HepG2 (cell line): ENCODE measurements around the gene ABCF1. TPM values are rescaled to one million over a fixed set of nuclear protein-coding genes. Genes with fewer than 3 reads are reported as not detected.

Experiments
- BHLHE40 ChIP-seq: IDR thresholded peaks from 2 replicates; pipeline ENCODE4 v1.6.1; 2011; ENCODE audit warnings: low read length, improper control_type of control experiment
- HHEX ChIP-seq: IDR thresholded peaks from 2 replicates; pipeline ENCODE4 v1.6.1; 2016; ENCODE audit warnings: control low read depth
- MXI1 ChIP-seq: IDR thresholded peaks from 3 replicates; pipeline ENCODE4 v1.6.1; 2012; ENCODE audit warnings: low read depth, low read length, inconsistent platforms, borderline replicate concordance
- NONO ChIP-seq, 2 experiments: fragments of 450-650 bp in 1 of 2; sonication (generic) in 1 of 2; formaldehyde crosslinking in 1 of 2; IDR thresholded peaks in 1 of 2; conservative IDR thresholded peaks in 1 of 2; 2 replicates each; pipeline versions ENCODE4 v1.6.1 to v1.8.0; 2017 to 2022; ENCODE audit warnings: mild to moderate bottlenecking in 1 of 2, missing genetic modification reagents in 1 of 2, moderate library complexity in 1 of 2
- PRPF4 ChIP-seq: fragments of 200-400 bp; formaldehyde crosslinking; IDR thresholded peaks from 2 replicates; pipeline ENCODE4 v1.6.1; 2016; ENCODE audit warnings: low read length, low read depth; ENCODE audit not compliant: poor library complexity, severe bottlenecking
- SMARCE1 ChIP-seq: fragments of 450-650 bp; IDR thresholded peaks from 2 replicates; pipeline ENCODE4 v1.6.1; 2017; ENCODE audit warnings: borderline replicate concordance
- STAT5B ChIP-seq: sonication (generic); formaldehyde crosslinking; IDR thresholded peaks from 2 replicates; pipeline ENCODE4 v1.4.0; 2020; ENCODE audit warnings: missing genetic modification reagents
- XBP1 ChIP-seq: sonication (generic); formaldehyde crosslinking; IDR thresholded peaks from 2 replicates; pipeline ENCODE4 v1.5.0; 2020; ENCODE audit warnings: missing genetic modification reagents
- YEATS2 ChIP-seq: sonication (generic); formaldehyde crosslinking; IDR thresholded peaks from 2 replicates; pipeline ENCODE4 v1.4.0; 2020; ENCODE audit warnings: missing genetic modification reagents, borderline replicate concordance
- ZFP37 ChIP-seq: sonication (generic); formaldehyde crosslinking; IDR thresholded peaks from 2 replicates; pipeline ENCODE4 v1.4.0; 2020; ENCODE audit warnings: missing genetic modification reagents, borderline replicate concordance
- ZFP90 ChIP-seq: sonication (generic); formaldehyde crosslinking; IDR thresholded peaks from 2 replicates; pipeline ENCODE4 v1.8.0; 2022; ENCODE audit warnings: missing genetic modification reagents, mild to moderate bottlenecking, inconsistent platforms, borderline replicate concordance
- ZNF670 ChIP-seq: sonication (generic); formaldehyde crosslinking; IDR thresholded peaks from 2 replicates; pipeline ENCODE4 v1.8.0; 2022; ENCODE audit warnings: mild to moderate bottlenecking, missing genetic modification reagents, borderline replicate concordance
- ZNF766 ChIP-seq: sonication (generic); formaldehyde crosslinking; IDR thresholded peaks from 2 replicates; pipeline ENCODE4 v1.5.0; 2020; ENCODE audit warnings: missing genetic modification reagents, borderline replicate concordance
- polyA plus RNA-seq, 8 experiments: library from polyadenylated mRNA; depleted of rRNA in 3 of 8; stranded (reverse) in 7 of 8; unstranded in 1 of 8; fragments of >200 nt; fragmentation: Illumina TruSeq in 4 of 8; extraction: Trizol in 4 of 8; gene quantifications; 2 replicates each; pipeline versions ENCODE4 v1.2.1 to v1.2.3, GENCODE V29; 2011 to 2016; ENCODE audit warnings: low read depth in 4 of 8, missing spikeins in 1 of 8, mixed read lengths in 1 of 8; ENCODE audit not compliant: insufficient read depth in 1 of 8
- total RNA-seq, 5 experiments: library from RNA; depleted of rRNA; stranded (reverse); fragments of >200 nt; fragmentation: Illumina TruSeq; extraction: Trizol; gene quantifications; 2 replicates each; pipeline ENCODE4 v1.2.3, GENCODE V29; 2016; ENCODE audit warnings: low read depth in 1 of 5
- TF ChIP-seq, protein P1 (sequence below): sonication (generic); formaldehyde crosslinking; IDR thresholded peaks from one replicate; pipeline ENCODE4 v1.5.1; 2020; ENCODE audit warnings: mild to moderate bottlenecking, missing genetic modification reagents; ENCODE audit errors: not compliant biosample characterization
- TF ChIP-seq, protein P2 (sequence below): sonication (generic); formaldehyde crosslinking; IDR thresholded peaks from 2 replicates; pipeline ENCODE4 v1.4.0; 2020; ENCODE audit warnings: missing genetic modification reagents
- TF ChIP-seq, protein P3 (sequence below): sonication (generic); formaldehyde crosslinking; IDR thresholded peaks from 2 replicates; pipeline ENCODE4 v1.5.0; 2020; ENCODE audit warnings: mild to moderate bottlenecking, missing genetic modification reagents, borderline replicate concordance

ABCF1 gene
- total and polyA plus RNA-seq, 2 of the 13 experiments (the other 11 are each of a cell fraction or from before 2014, with no cell fraction given), result 25.4 to 98.9 TPM

DNA sequence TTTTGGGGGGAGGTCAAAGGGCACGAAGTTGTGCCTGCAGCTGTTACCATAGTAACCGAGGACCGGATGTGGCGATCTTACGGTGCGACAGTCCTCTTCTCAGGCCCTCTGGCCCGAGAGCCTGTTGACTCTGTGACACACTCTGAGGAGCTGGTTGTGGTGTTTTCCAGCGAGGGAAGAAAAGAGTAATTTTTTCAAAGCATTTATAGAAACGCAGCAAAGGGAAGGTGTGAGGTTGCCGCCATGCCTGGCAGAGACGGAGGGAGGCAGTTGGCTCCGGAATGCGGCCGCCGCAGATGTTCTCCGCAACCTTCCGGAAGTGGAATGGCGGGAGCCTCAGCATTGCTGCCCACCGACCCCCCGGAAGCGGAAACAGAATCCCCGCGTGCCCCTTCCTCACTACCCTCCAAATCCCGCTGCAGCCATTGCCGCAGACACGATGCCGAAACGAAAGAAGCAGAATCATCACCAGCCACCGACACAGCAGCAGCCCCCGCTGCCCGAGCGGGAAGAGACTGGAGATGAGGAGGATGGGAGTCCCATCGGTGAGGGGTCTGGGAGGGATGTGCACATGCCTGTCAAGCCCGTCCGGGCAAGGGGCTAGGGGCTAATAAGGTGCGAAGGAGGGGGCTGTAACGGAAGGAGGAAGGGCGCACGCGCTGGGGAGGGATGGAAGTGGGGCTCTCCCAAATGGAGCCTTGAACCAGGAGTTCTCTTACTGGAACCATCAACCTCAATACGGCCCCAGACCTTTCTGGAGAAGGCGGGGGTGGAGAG is 14.1 kb upstream of the ABCF1 start, which contains the start of gene PRR3 (continued):
- TF ChIP-seq ZNF670 (peak; percentile 92), NONO (IDR thresholded peaks at IDR 0.05) (no peak), NONO (CRISPR knock-in tag; conservative IDR thresholded peaks at IDR 0.05) (peak; percentile 92; the same call in 1 of the 2 replicates), ZFP37 (CRISPR knock-in tag) (peak; percentile 81), ZFP90 (CRISPR knock-in tag) (peak; percentile 61; the same call in 1 of the 2 replicates), PRPF4 (no peak), HHEX (CRISPR knock-in tag) (no peak), STAT5B (CRISPR knock-in tag) (no peak; the same call in 1 of the 2 replicates), ZNF766 (CRISPR knock-in tag) (no peak; the same call in 1 of the 2 replicates), MXI1 (peak; percentile 79; the same call in 2 of the 3 replicates), YEATS2 (CRISPR knock-in tag) (peak; percentile 94), XBP1 (CRISPR knock-in tag) (0 out of 2 replicates have a peak, but pooled peaks have one; percentile 25), BHLHE40 (no peak; the same call in 1 of the 2 replicates), SMARCE1 (no peak)
- TF ChIP-seq, protein P1, sequence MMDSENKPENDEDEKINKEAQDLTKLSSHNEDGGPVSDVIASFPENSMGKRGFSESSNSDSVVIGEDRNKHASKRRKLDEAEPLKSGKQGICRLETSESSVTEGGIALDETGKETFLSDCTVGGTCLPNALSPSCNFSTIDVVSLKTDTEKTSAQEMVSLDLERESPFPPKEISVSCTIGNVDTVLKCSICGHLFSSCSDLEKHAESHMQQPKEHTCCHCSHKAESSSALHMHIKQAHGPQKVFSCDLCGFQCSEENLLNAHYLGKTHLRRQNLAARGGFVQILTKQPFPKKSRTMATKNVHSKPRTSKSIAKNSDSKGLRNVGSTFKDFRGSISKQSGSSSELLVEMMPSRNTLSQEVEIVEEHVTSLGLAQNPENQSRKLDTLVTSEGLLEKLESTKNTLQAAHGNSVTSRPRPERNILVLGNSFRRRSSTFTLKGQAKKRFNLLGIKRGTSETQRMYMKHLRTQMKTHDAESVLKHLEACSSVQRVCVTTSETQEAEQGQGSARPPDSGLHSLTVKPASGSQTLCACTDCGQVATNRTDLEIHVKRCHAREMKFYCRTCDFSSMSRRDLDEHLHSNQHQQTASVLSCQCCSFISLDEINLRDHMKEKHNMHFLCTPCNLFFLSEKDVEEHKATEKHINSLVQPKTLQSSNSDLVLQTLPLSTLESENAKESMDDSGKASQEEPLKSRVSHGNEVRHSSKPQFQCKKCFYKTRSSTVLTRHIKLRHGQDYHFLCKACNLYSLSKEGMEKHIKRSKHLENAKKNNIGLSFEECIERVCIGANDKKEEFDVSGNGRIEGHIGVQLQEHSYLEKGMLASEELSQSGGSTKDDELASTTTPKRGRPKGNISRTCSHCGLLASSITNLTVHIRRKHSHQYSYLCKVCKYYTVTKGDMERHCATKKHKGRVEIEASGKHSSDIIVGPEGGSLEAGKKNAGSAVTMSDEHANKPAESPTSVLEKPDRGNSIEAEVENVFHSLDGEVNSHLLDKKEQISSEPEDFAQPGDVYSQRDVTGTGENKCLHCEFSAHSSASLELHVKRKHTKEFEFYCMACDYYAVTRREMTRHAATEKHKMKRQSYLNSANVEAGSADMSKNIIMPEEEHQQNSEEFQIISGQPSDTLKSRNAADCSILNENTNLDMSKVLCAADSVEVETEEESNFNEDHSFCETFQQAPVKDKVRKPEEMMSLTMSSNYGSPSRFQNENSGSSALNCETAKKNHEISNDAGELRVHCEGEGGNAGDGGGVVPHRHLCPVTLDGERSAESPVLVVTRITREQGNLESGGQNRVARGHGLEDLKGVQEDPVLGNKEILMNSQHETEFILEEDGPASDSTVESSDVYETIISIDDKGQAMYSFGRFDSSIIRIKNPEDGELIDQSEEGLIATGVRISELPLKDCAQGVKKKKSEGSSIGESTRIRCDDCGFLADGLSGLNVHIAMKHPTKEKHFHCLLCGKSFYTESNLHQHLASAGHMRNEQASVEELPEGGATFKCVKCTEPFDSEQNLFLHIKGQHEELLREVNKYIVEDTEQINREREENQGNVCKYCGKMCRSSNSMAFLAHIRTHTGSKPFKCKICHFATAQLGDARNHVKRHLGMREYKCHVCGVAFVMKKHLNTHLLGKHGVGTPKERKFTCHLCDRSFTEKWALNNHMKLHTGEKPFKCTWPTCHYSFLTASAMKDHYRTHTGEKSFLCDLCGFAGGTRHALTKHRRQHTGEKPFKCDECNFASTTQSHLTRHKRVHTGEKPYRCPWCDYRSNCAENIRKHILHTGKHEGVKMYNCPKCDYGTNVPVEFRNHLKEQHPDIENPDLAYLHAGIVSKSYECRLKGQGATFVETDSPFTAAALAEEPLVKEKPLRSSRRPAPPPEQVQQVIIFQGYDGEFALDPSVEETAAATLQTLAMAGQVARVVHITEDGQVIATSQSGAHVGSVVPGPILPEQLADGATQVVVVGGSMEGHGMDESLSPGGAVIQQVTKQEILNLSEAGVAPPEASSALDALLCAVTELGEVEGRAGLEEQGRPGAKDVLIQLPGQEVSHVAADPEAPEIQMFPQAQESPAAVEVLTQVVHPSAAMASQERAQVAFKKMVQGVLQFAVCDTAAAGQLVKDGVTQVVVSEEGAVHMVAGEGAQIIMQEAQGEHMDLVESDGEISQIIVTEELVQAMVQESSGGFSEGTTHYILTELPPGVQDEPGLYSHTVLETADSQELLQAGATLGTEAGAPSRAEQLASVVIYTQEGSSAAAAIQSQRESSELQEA (CRISPR knock-in tag), result peak; percentile 86
- TF ChIP-seq, protein P2, sequence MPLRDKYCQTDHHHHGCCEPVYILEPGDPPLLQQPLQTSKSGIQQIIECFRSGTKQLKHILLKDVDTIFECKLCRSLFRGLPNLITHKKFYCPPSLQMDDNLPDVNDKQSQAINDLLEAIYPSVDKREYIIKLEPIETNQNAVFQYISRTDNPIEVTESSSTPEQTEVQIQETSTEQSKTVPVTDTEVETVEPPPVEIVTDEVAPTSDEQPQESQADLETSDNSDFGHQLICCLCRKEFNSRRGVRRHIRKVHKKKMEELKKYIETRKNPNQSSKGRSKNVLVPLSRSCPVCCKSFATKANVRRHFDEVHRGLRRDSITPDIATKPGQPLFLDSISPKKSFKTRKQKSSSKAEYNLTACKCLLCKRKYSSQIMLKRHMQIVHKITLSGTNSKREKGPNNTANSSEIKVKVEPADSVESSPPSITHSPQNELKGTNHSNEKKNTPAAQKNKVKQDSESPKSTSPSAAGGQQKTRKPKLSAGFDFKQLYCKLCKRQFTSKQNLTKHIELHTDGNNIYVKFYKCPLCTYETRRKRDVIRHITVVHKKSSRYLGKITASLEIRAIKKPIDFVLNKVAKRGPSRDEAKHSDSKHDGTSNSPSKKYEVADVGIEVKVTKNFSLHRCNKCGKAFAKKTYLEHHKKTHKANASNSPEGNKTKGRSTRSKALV (CRISPR knock-in tag), result no peak
- TF ChIP-seq, protein P3, sequence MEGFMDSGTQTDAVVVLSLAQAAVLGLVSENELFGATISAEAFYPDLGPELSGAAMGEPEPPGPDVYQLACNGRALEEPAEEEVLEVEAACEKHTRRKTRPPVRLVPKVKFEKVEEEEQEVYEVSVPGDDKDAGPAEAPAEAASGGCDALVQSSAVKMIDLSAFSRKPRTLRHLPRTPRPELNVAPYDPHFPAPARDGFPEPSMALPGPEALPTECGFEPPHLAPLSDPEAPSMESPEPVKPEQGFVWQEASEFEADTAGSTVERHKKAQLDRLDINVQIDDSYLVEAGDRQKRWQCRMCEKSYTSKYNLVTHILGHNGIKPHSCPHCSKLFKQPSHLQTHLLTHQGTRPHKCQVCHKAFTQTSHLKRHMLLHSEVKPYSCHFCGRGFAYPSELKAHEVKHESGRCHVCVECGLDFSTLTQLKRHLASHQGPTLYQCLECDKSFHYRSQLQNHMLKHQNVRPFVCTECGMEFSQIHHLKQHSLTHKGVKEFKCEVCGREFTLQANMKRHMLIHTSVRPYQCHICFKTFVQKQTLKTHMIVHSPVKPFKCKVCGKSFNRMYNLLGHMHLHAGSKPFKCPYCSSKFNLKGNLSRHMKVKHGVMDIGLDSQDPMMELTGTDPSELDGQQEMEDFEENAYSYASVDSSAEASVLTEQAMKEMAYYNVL, result peak; percentile 60; the same call in 1 of the 2 replicates
